Activated naive CD8-positive, alpha-beta T cell treated with anti-CD3 and anti-CD28 coated beads, Interleukin-2, amount 50 U/mL, for 16 hours (primary cell): ENCODE results near the gene VWCE.
A peak's percentile ranks its signal among the peaks of the same experiment; 100 is the strongest.
"Not testable (repeated sequence)": the region's sequence is repeated elsewhere in the genome, so short reads cannot be mapped to it uniquely, and the experiment has no call there.

Experiments used
- DNase-seq: peaks from one replicate; pipeline ENCODE4 v3.0.0-alpha.2; 2020; ENCODE audit warnings: low read depth, low spot score

The VWCE gene

DNA sequence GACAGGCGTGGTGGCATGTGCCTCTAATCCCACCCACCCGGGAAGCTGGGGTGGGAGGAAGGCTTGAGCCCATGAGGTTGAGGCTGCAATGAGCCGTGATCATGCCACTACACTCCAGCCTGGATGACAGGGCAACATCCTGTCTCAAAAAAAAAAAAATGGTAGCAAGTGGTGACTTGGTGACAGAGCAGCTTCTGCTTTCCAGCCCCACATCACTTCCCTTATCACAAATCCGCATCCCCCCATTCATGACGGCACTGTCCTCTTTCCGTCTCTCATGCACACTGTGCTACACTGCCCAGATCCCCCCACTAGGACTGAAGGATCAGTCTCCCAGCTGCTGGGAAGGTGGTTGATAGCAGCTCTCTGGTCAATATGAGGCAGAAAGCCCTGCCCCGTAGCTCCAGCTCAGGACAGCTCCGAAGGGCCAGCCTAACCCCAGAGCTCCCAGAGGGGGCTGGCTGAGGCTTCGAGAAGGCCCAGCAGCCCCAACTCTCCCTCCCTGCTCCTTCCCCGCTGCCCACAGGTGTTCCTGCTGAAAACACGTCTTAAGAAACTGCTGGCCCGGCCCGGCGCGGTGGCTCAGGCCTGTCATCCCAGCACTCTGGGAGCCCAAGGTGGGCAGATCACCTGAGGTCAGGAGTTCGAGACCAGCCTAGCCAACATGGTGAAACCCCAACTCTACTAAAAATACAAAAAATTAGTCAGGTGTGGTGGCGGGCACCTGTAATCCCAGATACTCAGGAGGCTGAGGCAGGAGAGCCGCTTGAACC is 38.2 kb downstream of the VWCE start:
- no peak for DNase-seq

DNA sequence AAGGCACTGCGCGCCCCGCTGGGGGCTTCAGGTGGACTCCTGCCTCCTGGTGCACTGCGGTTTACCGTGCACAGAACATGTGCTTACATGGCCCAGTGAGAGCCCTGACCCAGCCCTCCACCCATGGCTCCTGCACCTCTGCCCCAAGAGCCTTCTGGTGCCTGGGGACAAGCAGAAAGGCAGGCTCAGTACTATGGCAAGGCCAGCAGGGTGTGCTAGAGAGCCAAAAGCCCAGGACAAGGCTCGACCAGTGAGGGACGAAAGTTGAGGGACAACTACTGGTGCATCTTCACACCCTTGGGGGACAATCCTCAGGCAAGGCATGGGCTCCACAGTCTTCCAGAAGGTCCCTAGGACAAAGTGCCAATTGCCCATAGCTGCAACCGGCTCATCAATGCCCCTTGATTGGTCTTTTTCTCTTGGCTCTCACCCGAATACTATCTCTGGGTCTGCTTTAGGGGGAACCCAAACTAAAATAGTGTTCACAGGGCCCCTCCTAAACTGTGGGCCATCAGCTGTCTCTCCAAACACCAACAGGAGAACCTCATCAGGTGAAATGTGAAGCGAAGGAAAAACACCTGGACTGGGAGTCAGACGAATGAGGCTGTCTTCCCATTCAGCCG is 40.6 kb downstream of the VWCE start:
- DNase-seq, result peak; percentile 26

DNA sequence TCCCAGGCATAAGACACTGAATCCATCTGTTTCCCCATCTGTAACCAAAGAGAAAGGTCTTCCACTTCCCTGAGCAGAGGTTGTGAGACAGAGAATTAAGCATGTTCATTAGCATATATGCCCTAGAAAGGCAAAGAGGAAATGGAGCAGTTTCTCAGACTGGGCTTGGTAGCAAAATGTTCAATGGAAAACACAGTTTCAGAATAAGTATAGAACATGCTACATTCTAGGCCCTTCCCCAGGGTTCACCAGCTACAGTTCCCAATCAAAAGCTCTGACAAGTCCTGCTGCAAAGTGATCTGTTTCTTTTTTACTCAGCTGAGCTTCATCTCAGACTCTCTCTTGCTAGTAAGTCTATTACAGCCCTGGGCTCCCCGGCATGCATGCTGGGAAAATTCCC is 42.8 kb downstream of the VWCE start:
- not testable (repeated sequence) for DNase-seq

DNA sequence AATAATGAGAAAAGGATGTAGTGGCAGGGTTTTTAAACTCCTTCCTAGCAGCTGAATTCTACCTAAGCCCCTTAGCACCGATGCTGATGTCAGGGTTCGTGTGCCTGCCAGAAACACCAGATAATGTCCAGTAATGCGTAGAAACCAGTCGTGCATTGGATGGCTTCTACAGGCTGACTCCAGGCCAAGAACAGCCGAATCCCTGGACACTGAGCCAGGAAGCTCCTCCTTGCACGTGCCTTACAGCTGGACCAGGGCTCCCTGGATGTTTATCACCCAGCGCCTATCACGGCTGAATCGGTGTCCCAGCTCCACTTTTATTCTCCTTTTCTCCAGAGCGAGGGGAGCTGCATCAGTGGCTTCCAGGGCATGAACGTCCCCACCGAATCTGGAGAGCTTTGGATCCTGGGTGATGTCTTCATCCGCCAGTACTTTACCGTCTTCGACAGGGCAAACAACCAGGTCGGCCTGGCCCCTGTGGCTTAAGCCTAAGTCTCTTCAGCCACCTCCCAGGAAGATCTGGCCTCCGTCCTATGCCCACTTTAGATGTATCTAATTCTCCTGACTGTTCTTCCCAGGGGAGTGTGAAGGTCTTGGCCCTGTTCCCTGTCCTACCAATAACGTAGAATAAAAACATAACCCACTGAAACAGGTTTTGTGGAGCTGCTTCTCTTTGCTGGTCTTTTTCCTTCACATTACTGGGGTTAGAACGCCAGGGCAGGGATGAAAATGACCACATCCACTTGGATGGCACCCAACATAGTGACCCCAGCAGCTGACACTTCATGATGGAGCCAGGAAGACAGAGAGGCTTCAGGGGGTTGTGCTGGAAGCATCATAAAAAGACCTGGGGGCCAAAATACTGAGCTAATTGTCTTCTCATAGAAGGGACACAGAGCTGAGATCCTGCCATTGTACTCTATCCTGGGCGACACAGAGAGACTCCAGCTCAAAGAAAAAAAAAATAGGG is 44.0 kb downstream of the VWCE start:
- not testable (repeated sequence) for DNase-seq

DNA sequence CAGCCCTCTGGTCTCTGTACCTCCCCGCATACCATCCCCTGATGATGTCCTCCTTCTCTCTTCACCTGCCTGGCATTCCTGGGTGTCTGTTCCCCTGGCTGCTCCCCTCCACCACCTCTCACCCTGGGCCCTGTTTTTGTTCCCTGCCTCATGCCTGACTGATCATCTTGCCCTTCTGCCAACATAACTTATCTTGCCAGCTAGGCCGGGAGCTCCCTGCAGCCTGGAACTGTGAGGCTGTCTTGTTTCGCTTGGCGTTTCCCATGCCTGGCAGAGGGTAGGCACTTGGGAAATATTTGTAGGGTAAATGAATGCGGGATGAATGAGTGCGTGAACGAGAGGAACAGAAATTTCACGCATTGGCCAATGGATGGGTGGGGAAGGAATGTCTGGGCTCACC is 45.9 kb downstream of the VWCE start:
- DNase-seq, result not testable (repeated sequence)

DNA sequence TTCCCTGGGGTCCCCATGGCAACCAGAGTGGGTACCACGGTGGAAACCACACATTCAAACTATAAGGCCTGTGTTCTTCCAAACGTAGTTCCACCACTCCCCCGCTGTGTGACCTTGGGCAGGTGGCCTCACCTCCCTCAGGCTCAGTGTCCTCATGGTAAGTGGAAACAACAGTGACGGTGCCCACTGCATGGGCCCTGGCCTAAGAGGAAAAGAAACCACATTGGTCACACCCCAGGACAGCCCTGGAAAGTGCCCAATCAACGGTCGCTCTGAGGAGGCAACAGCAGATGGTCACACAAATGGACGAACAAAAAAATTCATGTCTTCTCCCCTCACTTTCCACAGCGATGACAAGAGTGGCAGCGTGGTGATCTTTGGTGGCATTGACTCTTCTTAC is 47.0 kb downstream of the VWCE start:
- DNase-seq, result not testable (repeated sequence)

DNA sequence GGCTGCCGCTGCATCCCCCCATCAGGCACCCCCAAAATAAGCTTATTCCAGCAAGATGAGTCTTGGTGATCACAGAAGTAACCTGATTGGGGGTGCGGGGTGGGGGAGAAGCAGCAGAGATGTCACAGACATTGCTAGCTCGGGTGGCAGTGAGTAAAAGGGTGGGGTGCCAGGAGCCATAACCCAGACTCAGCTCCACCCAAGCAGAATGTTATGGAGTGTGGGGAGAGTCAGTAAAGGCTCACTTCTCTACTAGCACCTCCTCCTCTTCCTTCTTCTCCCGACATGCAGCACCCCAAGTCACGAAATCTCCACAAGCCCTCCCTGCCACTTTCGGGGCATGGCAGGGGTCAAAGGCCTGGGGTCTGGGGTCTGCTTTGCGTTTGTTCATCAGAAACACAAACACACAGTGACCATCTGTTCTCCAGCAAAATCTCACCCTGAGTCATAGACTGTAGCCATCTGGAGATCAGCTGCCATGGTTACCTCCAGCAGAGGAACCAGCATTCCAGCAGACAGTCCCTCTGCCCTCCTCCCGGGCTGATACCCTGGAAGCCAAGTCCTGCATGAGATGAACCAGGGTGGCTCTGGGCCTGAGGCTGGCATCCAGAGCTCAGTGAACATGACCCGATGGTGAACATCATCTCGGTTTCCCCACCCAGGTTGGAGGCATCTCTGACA is 49.7 kb downstream of the VWCE start:
- not testable (repeated sequence) for DNase-seq

DNA sequence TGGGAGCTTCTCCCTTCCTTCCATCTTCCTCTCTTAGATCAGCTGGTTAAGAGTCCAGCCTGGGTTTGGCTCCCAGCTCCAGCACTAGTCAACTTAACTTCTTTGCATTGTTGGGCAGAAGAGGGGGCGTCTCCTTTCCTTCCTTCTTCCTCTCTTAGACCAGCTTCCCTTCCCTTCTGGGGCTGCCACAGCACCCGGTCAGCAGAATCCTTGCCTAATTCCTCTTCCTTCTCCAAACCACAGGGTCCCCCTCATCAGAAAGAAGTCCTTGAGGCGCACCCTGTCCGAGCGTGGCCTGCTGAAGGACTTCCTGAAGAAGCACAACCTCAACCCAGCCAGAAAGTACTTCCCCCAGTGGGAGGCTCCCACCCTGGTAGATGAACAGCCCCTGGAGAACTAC is 53.6 kb downstream of the VWCE start:
- not testable (repeated sequence) for DNase-seq

DNA sequence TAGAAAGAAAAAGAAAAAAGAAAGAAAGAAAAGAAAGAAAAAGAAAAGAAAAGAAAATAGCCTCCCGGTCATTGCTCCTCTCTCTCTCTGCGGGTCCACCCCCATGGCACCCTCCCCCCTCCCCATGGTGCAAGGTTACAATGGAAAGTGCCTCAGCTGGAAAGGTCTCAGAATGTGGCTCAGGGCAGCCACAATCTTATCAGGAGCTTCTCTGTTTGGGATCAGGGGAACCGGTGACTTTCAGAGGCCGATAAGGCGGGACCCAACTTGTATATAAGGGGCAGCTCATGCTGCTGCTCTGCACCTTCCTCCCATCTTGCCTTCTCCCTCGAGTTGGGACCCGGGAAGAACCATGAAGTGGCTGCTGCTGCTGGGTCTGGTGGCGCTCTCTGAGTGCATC is 54.2 kb downstream of the VWCE start, which contains the start of gene PGA5:
Gene PGA5, plus strand, starts transcription at position 301 of the 400 bp plus-strand sequence. Its CDS starts 52 bp downstream, at position 353.
- DNase-seq, result not testable (repeated sequence)

DNA sequence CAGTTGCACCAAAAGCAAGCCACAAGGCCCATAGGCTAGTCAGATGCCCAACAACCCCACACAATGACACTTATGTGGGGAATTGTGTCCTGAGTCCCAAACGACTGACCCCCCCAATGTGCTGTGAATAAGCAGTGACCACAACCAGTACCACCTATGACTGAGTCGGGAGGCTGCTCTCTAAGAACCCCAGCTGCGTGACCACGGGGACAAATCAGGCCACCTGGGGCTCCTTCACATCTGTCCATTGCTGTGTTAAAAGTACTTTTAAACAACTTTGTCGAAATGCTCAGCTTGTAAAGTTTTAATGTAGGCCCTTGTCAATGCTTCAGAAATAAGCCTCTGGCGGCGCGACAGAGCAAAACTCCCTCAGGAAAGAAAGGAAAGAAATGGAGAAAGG is 54.8 kb downstream of the VWCE start:
- not testable (repeated sequence) for DNase-seq

DNA sequence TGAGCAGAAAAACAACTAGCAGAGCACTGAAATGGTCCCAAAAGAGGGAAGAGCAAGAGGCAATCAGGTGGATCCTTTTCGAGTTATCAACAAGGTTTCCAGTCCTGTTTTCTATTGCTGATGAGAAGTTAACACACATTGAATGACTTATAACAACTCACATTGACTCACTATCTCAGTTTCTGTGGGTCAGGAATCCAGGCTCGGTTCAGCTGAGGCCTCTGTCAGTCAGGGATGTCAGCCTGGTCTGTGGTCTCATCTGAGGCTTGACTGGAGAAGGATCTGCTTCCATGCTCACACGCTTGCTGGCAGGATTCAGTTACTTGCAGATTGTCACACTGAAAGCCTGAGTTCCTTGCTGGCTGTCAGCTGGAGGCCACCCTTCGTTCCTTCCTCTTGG is 58.0 kb downstream of the VWCE start:
- not testable (repeated sequence) for DNase-seq

DNA sequence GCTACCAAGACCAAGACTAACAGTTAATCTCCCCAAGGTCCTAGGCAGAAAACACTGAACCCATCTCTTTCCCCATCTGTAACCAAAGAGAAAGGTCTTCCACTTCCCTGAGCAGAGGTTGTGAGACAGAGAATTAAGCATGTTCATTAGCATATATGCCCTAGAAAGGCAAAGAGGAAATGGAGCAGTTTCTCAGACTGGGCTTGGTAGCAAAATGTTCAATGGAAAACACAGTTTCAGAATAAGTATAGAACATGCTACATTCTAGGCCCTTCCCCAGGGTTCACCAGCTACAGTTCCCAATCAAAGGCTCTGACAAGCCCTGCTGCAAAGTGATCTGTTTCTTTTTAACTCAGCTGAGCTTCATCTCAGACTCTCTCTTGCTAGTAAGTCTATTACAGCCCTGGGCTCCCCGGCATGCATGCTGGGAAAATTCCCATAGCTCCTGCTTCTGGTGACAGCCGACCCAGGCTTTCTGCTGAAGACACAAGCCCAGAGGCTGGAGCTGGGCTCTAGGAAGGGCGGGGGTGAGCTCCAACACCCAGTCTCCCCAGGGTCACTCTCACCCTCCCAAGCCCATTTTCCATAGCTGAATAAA is 62.5 kb downstream of the VWCE start:
- not testable (repeated sequence) for DNase-seq

DNA sequence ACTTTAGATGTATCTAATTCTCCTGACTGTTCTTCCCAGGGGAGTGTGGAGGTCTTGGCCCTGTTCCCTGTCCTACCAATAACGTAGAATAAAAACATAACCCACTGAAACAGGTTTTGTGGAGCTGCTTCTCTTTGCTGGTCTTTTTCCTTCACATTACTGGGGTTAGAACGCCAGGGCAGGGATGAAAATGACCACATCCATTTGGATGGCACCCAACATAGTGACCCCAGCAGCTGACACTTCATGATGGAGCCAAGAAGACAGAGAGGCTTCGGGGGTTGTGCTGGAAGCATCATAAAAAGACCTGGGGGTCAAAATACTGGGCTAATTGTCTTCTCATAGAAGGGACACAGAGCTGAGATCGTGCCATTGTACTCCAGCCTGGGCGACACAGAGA is 63.5 kb downstream of the VWCE start:
- DNase-seq, result not testable (repeated sequence)

DNA sequence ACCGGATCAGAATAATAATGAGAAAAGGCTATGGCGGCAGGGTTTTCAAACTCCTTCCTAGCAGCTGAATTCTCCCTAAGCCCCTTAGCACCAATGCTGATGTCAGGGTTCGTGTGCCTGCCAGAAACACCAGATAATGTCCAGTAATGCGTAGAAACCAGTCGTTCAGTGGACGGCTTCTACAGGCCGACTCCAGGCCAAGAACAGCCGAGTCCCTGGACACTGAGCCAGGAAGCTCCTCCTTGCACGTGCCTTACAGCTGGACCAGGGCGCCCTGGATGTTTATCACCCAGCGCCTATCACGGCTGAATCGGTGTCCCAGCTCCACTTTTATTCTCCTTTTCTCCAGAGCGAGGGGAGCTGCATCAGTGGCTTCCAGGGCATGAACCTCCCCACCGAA is 64.1 kb downstream of the VWCE start:
- not testable (repeated sequence) for DNase-seq

DNA sequence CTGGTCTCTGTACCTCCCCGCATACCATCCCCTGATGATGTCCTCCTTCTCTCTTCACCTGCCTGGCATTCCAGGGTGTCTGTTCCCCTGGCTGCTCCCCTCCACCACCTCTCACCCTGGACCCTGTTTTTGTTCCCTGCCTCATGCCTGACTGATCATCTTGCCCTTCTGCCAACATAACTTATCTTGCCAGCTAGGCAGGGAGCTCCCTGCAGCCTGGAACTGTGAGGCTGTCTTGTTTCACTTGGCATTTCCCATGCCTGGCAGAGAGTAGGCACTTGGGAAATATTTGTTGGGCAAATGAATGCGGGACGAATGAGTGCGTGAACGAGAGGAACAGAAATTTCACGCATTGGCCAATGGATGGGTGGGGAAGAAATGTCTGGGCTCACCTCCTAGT is 65.7 kb downstream of the VWCE start:
- DNase-seq, result not testable (repeated sequence)

DNA sequence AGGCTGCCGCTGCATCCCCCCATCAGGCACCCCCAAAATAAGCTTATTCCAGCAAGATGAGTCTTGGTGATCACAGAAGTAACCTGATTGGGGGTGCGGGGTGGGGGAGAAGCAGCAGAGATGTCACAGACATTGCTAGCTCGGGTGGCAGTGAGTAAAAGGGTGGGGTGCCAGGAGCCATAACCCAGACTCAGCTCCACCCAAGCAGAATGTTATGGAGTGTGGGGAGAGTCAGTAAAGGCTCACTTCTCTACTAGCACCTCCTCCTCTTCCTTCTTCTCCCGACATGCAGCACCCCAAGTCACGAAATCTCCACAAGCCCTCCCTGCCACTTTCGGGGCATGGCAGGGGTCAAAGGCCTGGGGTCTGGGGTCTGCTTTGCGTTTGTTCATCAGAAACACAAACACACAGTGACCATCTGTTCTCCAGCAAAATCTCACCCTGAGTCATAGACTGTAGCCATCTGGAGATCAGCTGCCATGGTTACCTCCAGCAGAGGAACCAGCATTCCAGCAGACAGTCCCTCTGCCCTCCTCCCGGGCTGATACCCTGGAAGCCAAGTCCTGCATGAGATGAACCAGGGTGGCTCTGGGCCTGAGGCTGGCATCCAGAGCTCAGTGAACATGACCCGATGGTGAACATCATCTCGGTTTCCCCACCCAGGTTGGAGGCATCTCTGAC is 68.5 kb downstream of the VWCE start:
- DNase-seq, result not testable (repeated sequence)

DNA sequence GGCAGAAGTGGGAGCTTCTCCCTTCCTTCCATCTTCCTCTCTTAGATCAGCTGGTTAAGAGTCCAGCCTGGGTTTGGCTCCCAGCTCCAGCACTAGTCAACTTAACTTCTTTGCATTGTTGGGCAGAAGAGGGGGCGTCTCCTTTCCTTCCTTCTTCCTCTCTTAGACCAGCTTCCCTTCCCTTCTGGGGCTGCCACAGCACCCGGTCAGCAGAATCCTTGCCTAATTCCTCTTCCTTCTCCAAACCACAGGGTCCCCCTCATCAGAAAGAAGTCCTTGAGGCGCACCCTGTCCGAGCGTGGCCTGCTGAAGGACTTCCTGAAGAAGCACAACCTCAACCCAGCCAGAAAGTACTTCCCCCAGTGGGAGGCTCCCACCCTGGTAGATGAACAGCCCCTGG is 72.4 kb downstream of the VWCE start:
- DNase-seq, result not testable (repeated sequence)

DNA sequence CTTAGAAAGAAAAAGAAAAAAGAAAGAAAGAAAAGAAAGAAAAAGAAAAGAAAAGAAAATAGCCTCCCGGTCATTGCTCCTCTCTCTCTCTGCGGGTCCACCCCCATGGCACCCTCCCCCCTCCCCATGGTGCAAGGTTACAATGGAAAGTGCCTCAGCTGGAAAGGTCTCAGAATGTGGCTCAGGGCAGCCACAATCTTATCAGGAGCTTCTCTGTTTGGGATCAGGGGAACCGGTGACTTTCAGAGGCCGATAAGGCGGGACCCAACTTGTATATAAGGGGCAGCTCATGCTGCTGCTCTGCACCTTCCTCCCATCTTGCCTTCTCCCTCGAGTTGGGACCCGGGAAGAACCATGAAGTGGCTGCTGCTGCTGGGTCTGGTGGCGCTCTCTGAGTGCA is 73.1 kb downstream of the VWCE start, which contains the start of gene PGA4:
Gene PGA4, plus strand, starts transcription at position 301 of the 400 bp plus-strand sequence. Its CDS starts 54 bp downstream, at position 355.
- DNase-seq, result not testable (repeated sequence)

DNA sequence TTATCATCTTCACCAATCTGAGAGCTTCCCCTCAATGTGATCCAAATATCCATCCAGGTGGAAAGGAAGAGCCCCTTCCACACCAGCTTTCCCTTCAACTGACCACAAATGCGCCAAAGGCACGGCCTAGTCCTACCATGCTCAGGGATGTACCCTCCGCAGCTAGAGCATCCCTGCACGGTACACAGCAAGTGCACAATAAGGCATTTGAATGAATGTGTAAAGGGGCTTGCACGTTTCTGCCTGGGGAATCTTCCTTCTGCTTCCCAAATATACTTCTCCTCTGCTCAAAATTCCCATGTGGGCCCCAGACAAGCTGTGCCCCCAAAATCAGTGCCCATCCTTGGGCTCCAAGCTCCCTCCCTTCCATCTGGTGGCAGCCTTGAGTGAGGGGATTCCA is 76.1 kb downstream of the VWCE start:
- DNase-seq, result not testable (repeated sequence)

DNA sequence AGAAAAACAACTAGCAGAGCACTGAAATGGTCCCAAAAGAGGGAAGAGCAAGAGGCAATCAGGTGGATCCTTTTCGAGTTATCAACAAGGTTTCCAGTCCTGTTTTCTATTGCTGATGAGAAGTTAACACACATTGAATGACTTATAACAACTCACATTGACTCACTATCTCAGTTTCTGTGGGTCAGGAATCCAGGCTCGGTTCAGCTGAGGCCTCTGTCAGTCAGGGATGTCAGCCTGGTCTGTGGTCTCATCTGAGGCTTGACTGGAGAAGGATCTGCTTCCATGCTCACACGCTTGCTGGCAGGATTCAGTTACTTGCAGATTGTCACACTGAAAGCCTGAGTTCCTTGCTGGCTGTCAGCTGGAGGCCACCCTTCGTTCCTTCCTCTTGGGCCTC is 76.8 kb downstream of the VWCE start:
- not testable (repeated sequence) for DNase-seq
